Astrocyte (in vitro differentiated cells and primary cell): ENCODE data around the gene TIGIT. TPM values are rescaled to one million over a fixed set of nuclear protein-coding genes. Genes with fewer than 3 reads are reported as not detected.
A peak's percentile ranks its signal among the peaks of the same experiment; 100 is the strongest.

Source experiments
- DNase-seq: peaks from one replicate; pipeline ENCODE4 v3.0.0-alpha.2; 2010; ENCODE audit warnings: low read depth
- FAIRE-seq: peaks from 2 replicates; lab custom pipeline; 2011; peaks lifted over from hg19 to GRCh38; lab: Jason Lieb, UNC
- H2AFZ ChIP-seq: 2 replicates; pipeline ENCODE4 v1.6.0; 2012; ENCODE audit warnings: low read depth, low read length, inconsistent platforms
- H3K27ac ChIP-seq: 2 replicates; pipeline ENCODE4 v1.5.1; 2011; ENCODE audit warnings: low read depth, low read length, inconsistent platforms
- H3K27me3 ChIP-seq: 2 replicates; pipeline ENCODE4 v1.6.0; 2011; ENCODE audit warnings: low read length, inconsistent platforms; ENCODE audit not compliant: insufficient read depth
- H3K36me3 ChIP-seq: 2 replicates; pipeline ENCODE4 v1.5.1; 2011; ENCODE audit warnings: low read length, inconsistent platforms; ENCODE audit not compliant: insufficient read depth
- H3K4me1 ChIP-seq: 2 replicates; pipeline ENCODE4 v1.5.1; 2011; ENCODE audit warnings: low read length, inconsistent platforms; ENCODE audit not compliant: insufficient read depth
- H3K4me2 ChIP-seq: 2 replicates; pipeline ENCODE4 v1.6.0; 2012; ENCODE audit warnings: low read length, inconsistent platforms
- H3K4me3 ChIP-seq: 2 replicates; pipeline ENCODE4 v1.5.1; 2011; ENCODE audit warnings: low read depth, mild to moderate bottlenecking, low read length, inconsistent platforms; ENCODE audit not compliant: insufficient read depth
- H3K79me2 ChIP-seq: 2 replicates; pipeline ENCODE4 v1.6.0; 2012; ENCODE audit warnings: mild to moderate bottlenecking, low read length, inconsistent platforms; ENCODE audit not compliant: insufficient read depth
- H3K9ac ChIP-seq: 2 replicates; pipeline ENCODE4 v1.6.0; 2012; ENCODE audit warnings: mild to moderate bottlenecking, low read length, inconsistent platforms
- H3K9me3 ChIP-seq: 2 replicates; pipeline ENCODE4 v1.5.1; 2012; ENCODE audit warnings: low read depth, mild to moderate bottlenecking, low read length, inconsistent platforms; ENCODE audit not compliant: insufficient read depth
- H4K20me1 ChIP-seq: 2 replicates; pipeline ENCODE4 v1.6.0; 2012; ENCODE audit warnings: low read length, inconsistent platforms; ENCODE audit not compliant: insufficient read depth
- H3K27ac Mint-ChIP-seq: one replicate; pipeline ENCODE4 v1.8.0; 2021; ENCODE audit warnings: mild to moderate bottlenecking, mixed read lengths; ENCODE audit not compliant: unreplicated experiment
- H3K27me3 Mint-ChIP-seq: one replicate; pipeline ENCODE4 v1.8.0; 2021; ENCODE audit warnings: low read depth, mixed read lengths; ENCODE audit not compliant: unreplicated experiment
- H3K36me3 Mint-ChIP-seq: one replicate; pipeline ENCODE4 v1.8.0; 2021; ENCODE audit warnings: low read depth, mixed read lengths; ENCODE audit not compliant: unreplicated experiment
- H3K4me1 Mint-ChIP-seq: one replicate; pipeline ENCODE4 v1.8.0; 2021; ENCODE audit warnings: low read depth, mixed read lengths; ENCODE audit not compliant: unreplicated experiment
- H3K4me3 Mint-ChIP-seq: one replicate; pipeline ENCODE4 v1.8.0; 2021; ENCODE audit warnings: mild to moderate bottlenecking, moderate library complexity, mixed read lengths; ENCODE audit not compliant: unreplicated experiment
- H3K9me3 Mint-ChIP-seq: one replicate; pipeline ENCODE4 v1.8.0; 2021; ENCODE audit warnings: mild to moderate bottlenecking, mixed read lengths; ENCODE audit not compliant: unreplicated experiment
- CTCF ChIP-seq: IDR thresholded peaks from 2 replicates; pipeline ENCODE4 v1.5.1; 2011; ENCODE audit warnings: low read depth, mild to moderate bottlenecking, inconsistent platforms, low read length, moderate library complexity; ENCODE audit not compliant: insufficient read depth
- EZH2 ChIP-seq: IDR thresholded peaks from 2 replicates; pipeline ENCODE4 v1.6.1; 2012; ENCODE audit warnings: mild to moderate bottlenecking, low read length, inconsistent platforms; ENCODE audit not compliant: insufficient read depth
- total RNA-seq: library from RNA; stranded (reverse); gene quantifications from 2 replicates; pipeline ENCODE4 v1.2.1, GENCODE V29; 2021

The TIGIT gene
- total RNA-seq, 1 donor from 2014 or later, result not detected

GRCh38 chr3:114318295-114318694, 24.5 kb downstream of the TIGIT start:
- Histone ChIP-seq H3K9ac (no peak overlapping the region), H4K20me1 (peaks cover 4% of the 10 kb centered on the region), H3K4me2 (no peak overlapping the region), H2AFZ (no peak overlapping the region), H3K27me3 (no peaks in the 10 kb centered on the region), H3K4me3 (no peak overlapping the region), H3K9me3 (no peaks in the 10 kb centered on the region), H3K4me1 (no peaks in the 10 kb centered on the region), H3K27ac (no peak overlapping the region), H3K36me3 (no peaks in the 10 kb centered on the region), H3K79me2 (no peaks in the 10 kb centered on the region)
- Mint-ChIP-seq H3K4me1 (peaks cover 8% of the 10 kb centered on the region), H3K4me3 (no peak overlapping the region), H3K36me3 (peaks cover 2% of the 10 kb centered on the region), H3K9me3 (no peaks in the 10 kb centered on the region), H3K27ac (no peak overlapping the region), H3K27me3 (no peaks in the 10 kb centered on the region)
- TF ChIP-seq EZH2 (no peak), CTCF (no peak)
- FAIRE-seq (no peak), DNase-seq (no peak)

GRCh38 chr3:114319453-114319852, 25.6 kb downstream of the TIGIT start:
- H3K9me3 Mint-ChIP-seq, result no peaks in the 10 kb centered on the region
- Histone ChIP-seq H3K9ac (no peak overlapping the region), H3K79me2 (no peaks in the 10 kb centered on the region), H3K36me3 (no peaks in the 10 kb centered on the region), H3K27ac (no peak overlapping the region), H3K4me2 (peak overlapping the region; percentile 12), H3K9me3 (no peaks in the 10 kb centered on the region), H3K4me3 (no peak overlapping the region), H4K20me1 (peaks cover 4% of the 10 kb centered on the region), H2AFZ (no peak overlapping the region), H3K4me1 (no peaks in the 10 kb centered on the region), H3K27me3 (no peaks in the 10 kb centered on the region)
- H3K27me3 Mint-ChIP-seq, result no peaks in the 10 kb centered on the region
- peak; percentile 83 for DNase-seq
- TF ChIP-seq CTCF (no peak), EZH2 (no peak)
- no peak overlapping the region for H3K4me3 Mint-ChIP-seq
- H3K4me1 Mint-ChIP-seq, result peaks cover 10% of the 10 kb centered on the region
- peaks cover 2% of the 10 kb centered on the region for H3K36me3 Mint-ChIP-seq
- no peak overlapping the region for H3K27ac Mint-ChIP-seq
- FAIRE-seq, result no peak

- no peak for FAIRE-seq
- Histone ChIP-seq H3K4me3 (no peak overlapping the region), H3K9ac (no peak overlapping the region), H3K79me2 (no peaks in the 10 kb centered on the region), H3K36me3 (no peaks in the 10 kb centered on the region), H3K4me2 (no peak overlapping the region), H3K27ac (no peak overlapping the region), H3K9me3 (no peaks in the 10 kb centered on the region), H4K20me1 (peaks cover 1% of the 10 kb centered on the region), H2AFZ (no peak overlapping the region), H3K4me1 (no peaks in the 10 kb centered on the region), H3K27me3 (no peaks in the 10 kb centered on the region)
- peak; percentile 6 for DNase-seq
- Mint-ChIP-seq H3K4me3 (no peak overlapping the region), H3K9me3 (no peaks in the 10 kb centered on the region), H3K27ac (no peak overlapping the region), H3K27me3 (no peaks in the 10 kb centered on the region), H3K4me1 (peaks cover 14% of the 10 kb centered on the region), H3K36me3 (peaks cover 2% of the 10 kb centered on the region)
- TF ChIP-seq EZH2, result no peak
- TF ChIP-seq CTCF, result no peak
Observed at GRCh38 chr3:114320246-114320645, 26.4 kb downstream of the TIGIT start.
